Skeletal muscle tissue (tissue), 4 donors: ENCODE results near the gene GMPR. TPM values are rescaled to one million over a fixed set of nuclear protein-coding genes. Genes with fewer than 3 reads are reported as not detected.
A peak's percentile ranks its signal among the peaks of the same experiment; 100 is the strongest.

Source experiments
- H3K27ac ChIP-seq: one replicate; pipeline ENCODE4 v1.7.0; 2013; ENCODE audit warnings: mild to moderate bottlenecking, low read depth, low read length, inconsistent platforms
- H3K27me3 ChIP-seq, 3 donors: one replicate each; pipeline ENCODE4 v1.7.0; 2013; ENCODE audit warnings: low read length in 3 of 3; ENCODE audit not compliant: control insufficient read depth in 3 of 3, insufficient read depth in 3 of 3
- H3K36me3 ChIP-seq, 3 donors: one replicate each; pipeline ENCODE4 v1.7.0; 2013; ENCODE audit warnings: low read length in 3 of 3; ENCODE audit not compliant: control insufficient read depth in 3 of 3, insufficient read depth in 3 of 3
- H3K4me1 ChIP-seq, 3 donors: one replicate each; pipeline ENCODE4 v1.7.0; 2013; ENCODE audit warnings: low read length in 3 of 3, mild to moderate bottlenecking in 3 of 3; ENCODE audit not compliant: control insufficient read depth in 3 of 3, insufficient read depth in 3 of 3
- H3K4me3 ChIP-seq, 3 donors: one replicate each; pipeline ENCODE4 v1.7.0; 2013; ENCODE audit warnings: low read length in 3 of 3
- H3K9ac ChIP-seq, 3 donors: one replicate each; pipeline ENCODE4 v1.7.0; 2013; ENCODE audit warnings: low read length in 3 of 3, mild to moderate bottlenecking in 3 of 3, moderate library complexity in 2 of 3, low read depth in 1 of 3
- H3K9me3 ChIP-seq, 3 donors: one replicate each; pipeline ENCODE4 v1.7.0; 2013; ENCODE audit warnings: low read length in 3 of 3; ENCODE audit not compliant: control insufficient read depth in 3 of 3
- total RNA-seq: library from RNA; depleted of rRNA; stranded (reverse); fragments of >200 nt; gene quantifications from one replicate; pipeline ENCODE4 v1.2.3, GENCODE V29; 2014
- donor health status: Osteomylitis.

Gene GMPR
- total RNA-seq, 1 donor from 2014 or later: 26.1 TPM

DNA sequence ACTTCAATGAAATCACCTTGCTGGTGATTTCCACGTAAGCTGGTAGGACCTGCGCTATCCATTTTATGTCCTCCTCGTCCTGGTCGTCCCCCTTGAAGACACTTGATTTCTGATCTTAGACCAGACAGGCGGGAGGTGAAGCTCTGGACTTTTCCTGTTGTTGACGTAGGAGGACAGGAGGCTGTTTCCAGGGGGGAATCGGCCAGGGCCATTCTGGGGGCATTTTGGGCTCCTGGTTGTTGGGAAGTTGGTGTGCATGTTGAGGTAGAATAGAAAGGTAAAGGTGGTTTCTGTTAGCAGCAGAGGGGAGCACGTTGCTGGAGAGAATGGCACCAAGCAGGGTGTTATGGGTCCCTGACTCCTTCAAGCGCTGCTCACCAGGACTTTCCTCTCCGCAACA is 56.0 kb downstream of the GMPR start:
- H3K9ac ChIP-seq: no peak overlapping the region
- H3K36me3 ChIP-seq: peaks cover 36 to 40% (median 37%) of the 10 kb centered on the region in 3 donors
- H3K27ac ChIP-seq: no peak overlapping the region
- no peak overlapping the region for H3K4me3 ChIP-seq
- peaks cover 7 to 15% (median 11%) of the 10 kb centered on the region in 3 donors for H3K4me1 ChIP-seq
- H3K9me3 ChIP-seq: no peaks in the 10 kb centered on the region
- H3K27me3 ChIP-seq: no peaks in the 10 kb centered on the region

DNA sequence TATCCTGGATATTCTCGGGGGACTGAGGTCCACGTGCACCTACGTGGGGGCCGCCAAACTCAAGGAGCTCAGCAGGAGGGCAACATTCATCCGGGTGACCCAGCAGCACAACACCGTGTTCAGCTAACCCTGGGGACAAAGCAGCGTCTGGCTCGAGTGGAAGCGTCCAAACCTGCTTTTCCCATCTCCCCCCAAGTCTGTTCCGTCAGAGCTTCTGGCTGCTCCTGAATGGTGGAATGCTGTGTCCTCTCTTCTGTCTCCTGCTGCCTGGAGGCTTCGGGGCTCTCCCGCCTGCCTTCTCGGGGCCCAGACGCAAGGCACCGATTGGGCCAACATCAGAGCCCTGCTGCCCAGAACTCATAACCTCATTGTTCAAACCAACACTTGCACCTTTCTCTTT is 56.7 kb downstream of the GMPR start:
- Histone ChIP-seq H3K9ac (no peak overlapping the region), H3K4me1 (peaks cover 7 to 22% (median 16%) of the 10 kb centered on the region in 3 donors), H3K36me3 (peaks cover 32 to 38% (median 37%) of the 10 kb centered on the region in 3 donors), H3K27ac (no peak overlapping the region), H3K27me3 (no peaks in the 10 kb centered on the region), H3K9me3 (no peaks in the 10 kb centered on the region), H3K4me3 (no peak overlapping the region)

- Histone ChIP-seq H3K9me3 (no peaks in the 10 kb centered on the region), H3K9ac (no peak overlapping the region), H3K27ac (no peak overlapping the region), H3K36me3 (peaks cover 31 to 37% (median 35%) of the 10 kb centered on the region in 3 donors), H3K4me1 (peaks cover 7 to 23% (median 16%) of the 10 kb centered on the region in 3 donors), H3K27me3 (no peaks in the 10 kb centered on the region), H3K4me3 (no peak overlapping the region)
These were observed 57.1 kb downstream of the GMPR start for GRCh38 chr6:16295471-16295870.

GRCh38 chr6:16296061-16296670 is 57.8 kb downstream of the GMPR start:
- no peak overlapping the region for H3K9ac ChIP-seq
- no peak overlapping the region for H3K4me3 ChIP-seq
- no peaks in the 10 kb centered on the region for H3K9me3 ChIP-seq
- H3K27ac ChIP-seq: no peak overlapping the region
- H3K4me1 ChIP-seq: peaks cover 7 to 23% (median 16%) of the 10 kb centered on the region in 3 donors
- peaks cover 30 to 31% (median 31%) of the 10 kb centered on the region in 3 donors for H3K36me3 ChIP-seq
- no peaks in the 10 kb centered on the region for H3K27me3 ChIP-seq

DNA sequence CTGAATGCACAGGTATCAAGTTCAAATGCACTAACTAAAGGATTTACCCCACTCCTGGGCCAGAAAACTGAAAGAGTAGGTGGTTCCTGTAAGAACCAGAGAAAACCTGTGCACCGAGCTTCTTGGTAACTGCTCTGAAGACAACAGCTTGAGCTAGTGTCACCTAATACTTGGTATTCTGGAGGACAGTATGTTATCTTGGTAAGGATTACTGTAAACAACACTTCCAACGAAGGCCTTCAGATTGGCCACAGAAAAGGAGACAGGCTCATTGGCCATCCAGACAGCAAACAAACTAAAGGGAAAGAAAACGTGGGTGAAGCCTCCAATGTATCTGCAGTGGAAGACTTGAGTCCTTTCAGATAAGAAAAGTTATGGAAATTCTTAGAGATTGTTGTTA is 61.5 kb downstream of the GMPR start:
- Histone ChIP-seq H3K27me3 (no peaks in the 10 kb centered on the region), H3K36me3 (peaks cover 20 to 22% (median 21%) of the 10 kb centered on the region in 3 donors), H3K4me3 (no peak overlapping the region), H3K9ac (no peak overlapping the region), H3K27ac (no peak overlapping the region), H3K9me3 (no peaks in the 10 kb centered on the region), H3K4me1 (peaks cover 0 to 10% (median 9%) of the 10 kb centered on the region in 3 donors)

- H3K9ac ChIP-seq: no peak overlapping the region
- H3K36me3 ChIP-seq: peaks cover 6 to 15% (median 14%) of the 10 kb centered on the region in 3 donors
- H3K27ac ChIP-seq: no peak overlapping the region
- no peak overlapping the region for H3K4me3 ChIP-seq
- no peaks in the 10 kb centered on the region for H3K9me3 ChIP-seq
- no peaks in the 10 kb centered on the region for H3K27me3 ChIP-seq
- peaks cover 0 to 10% (median 9%) of the 10 kb centered on the region in 3 donors for H3K4me1 ChIP-seq
These were observed 63.1 kb downstream of the GMPR start for GRCh38 chr6:16301511-16301910.

DNA sequence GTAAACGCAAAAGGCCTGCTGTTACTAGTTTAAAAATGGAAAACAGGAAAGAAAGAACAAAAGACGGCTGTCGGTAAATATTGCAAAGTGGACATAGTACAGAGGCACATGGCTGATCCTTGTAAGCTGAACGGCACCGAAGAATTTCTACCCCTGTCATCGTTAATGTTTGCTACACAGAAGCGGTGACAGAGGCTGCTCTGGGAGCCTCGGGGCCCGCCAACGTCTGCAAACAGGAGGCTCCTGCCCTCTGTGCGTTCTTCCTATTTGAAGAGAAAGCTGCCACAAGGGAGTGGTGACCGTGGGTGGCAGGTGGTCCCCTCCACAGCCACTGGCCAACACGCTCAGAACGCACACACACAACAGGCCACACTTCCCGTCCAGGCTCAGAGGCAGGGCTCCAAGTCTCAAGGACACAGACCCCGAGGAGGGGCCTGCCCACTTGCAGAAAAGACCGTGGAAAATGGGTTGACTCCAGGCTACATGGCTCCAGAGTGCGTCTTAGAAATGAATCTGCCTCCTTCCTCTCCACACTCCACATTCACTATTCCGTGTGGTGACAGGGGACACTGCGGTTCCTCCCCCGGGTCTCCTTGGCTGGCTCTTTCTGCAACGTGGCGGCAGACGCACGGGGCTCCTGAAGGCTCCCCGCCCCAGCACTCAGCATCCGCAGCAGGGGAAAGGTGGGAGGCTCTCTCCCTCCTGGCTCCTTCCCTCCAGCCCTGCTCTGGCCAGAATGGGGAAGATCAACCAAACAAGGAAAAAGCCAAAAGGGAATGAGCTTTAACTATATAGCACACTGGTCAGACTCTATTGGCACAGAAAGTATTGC is 64.5 kb downstream of the GMPR start:
- Histone ChIP-seq H3K4me3 (no peak overlapping the region), H3K9ac (peak overlapping the region in 1 of 3 donors; percentile 30), H3K27ac (no peak overlapping the region), H3K27me3 (no peaks in the 10 kb centered on the region), H3K4me1 (peaks cover 0 to 10% (median 9%) of the 10 kb centered on the region in 3 donors), H3K9me3 (no peaks in the 10 kb centered on the region), H3K36me3 (peaks cover 0 to 9% (median 6%) of the 10 kb centered on the region in 3 donors)

DNA sequence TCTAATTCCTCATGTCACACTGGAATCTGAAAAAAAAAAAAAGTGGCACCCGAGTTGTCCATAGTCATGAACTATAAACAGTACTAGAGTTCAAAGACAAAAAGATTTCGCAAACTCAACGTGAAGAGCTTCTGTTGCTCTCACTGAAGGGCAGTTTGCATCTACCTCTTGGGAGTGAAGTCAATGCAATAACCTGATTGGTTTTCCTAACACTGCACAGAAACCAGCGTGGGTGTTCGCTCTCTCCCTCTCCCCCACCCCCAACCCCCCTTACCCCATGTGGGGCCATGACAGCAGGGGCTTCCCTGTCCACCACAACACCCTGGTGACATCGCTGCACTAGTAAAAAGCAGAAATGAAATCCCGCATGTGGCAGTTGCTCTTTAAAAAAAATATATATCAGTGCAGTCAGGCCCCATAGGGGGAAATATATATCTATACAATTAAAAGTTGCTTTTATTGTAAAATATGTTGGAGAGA is 66.9 kb downstream of the GMPR start:
- H3K36me3 ChIP-seq: peaks cover 0 to 8% (median 6%) of the 10 kb centered on the region in 3 donors
- H3K4me3 ChIP-seq: no peak overlapping the region
- H3K27me3 ChIP-seq: no peaks in the 10 kb centered on the region
- H3K27ac ChIP-seq: no peak overlapping the region
- no peaks in the 10 kb centered on the region for H3K9me3 ChIP-seq
- peaks cover 0 to 4% (median 0%) of the 10 kb centered on the region in 3 donors for H3K4me1 ChIP-seq
- H3K9ac ChIP-seq: no peak overlapping the region

DNA sequence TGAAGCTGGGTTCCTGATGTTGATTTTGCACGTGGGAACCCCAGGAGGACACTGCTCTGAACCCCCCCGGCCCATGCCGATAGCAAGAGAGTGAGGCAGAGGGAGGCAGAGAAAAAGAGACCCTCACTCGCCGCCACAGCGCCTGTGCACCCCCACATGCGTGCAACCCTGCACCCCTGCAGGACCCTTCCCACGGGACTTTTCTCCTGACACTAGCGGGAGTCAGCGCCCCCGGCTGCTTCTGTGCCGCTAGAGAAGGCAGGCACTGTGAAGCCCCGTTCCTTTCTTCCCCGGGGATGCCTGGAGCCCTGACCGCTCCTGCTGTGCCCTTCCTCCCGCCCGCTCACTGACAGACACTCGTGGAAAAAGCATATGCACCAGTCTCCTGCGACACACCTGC is 67.4 kb downstream of the GMPR start:
- H3K36me3 ChIP-seq: peaks cover 0 to 8% (median 6%) of the 10 kb centered on the region in 3 donors
- no peaks in the 10 kb centered on the region for H3K9me3 ChIP-seq
- no peak overlapping the region for H3K27ac ChIP-seq
- H3K4me3 ChIP-seq: no peak overlapping the region
- H3K27me3 ChIP-seq: no peaks in the 10 kb centered on the region
- no peak overlapping the region for H3K9ac ChIP-seq
- peaks cover 0 to 4% (median 0%) of the 10 kb centered on the region in 3 donors for H3K4me1 ChIP-seq

GRCh38 chr6:16306334-16306733 is 67.9 kb downstream of the GMPR start:
- H3K27me3 ChIP-seq: no peaks in the 10 kb centered on the region
- no peak overlapping the region for H3K9ac ChIP-seq
- H3K27ac ChIP-seq: no peak overlapping the region
- H3K36me3 ChIP-seq: peaks cover 0 to 8% (median 6%) of the 10 kb centered on the region in 3 donors
- H3K9me3 ChIP-seq: no peaks in the 10 kb centered on the region
- H3K4me3 ChIP-seq: no peak overlapping the region
- H3K4me1 ChIP-seq: peaks cover 0 to 4% (median 0%) of the 10 kb centered on the region in 3 donors
